H1 (cell line): Measurements from ENCODE around the gene LRRC39. TPM values are rescaled to one million over a fixed set of nuclear protein-coding genes. Genes with fewer than 3 reads are reported as not detected.

ENCODE experiments used
- CTCF ChIA-PET: fragments of 300-600 bp; sonication (Branson Sonifier 250); formaldehyde crosslinking; loops from one replicate; lab custom pipeline; 2021; ENCODE audit not compliant: partially characterized antibody; lab: Charles Lee
- POLR2A ChIA-PET: fragments of 300-600 bp; sonication (Branson Sonifier 250); formaldehyde crosslinking; loops from one replicate; lab custom pipeline; 2021; ENCODE audit warnings: inconsistent platforms; ENCODE audit not compliant: partially characterized antibody; lab: Charles Lee
- DNase-seq, 2 experiments: peaks; one replicate each; pipeline versions ENCODE4 v3.0.0 to v3.0.0-alpha.2; 2010 to 2022; ENCODE audit warnings: low spot score in 2 of 2, low read depth in 1 of 2, mixed read lengths in 1 of 2
- FAIRE-seq: peaks from 2 replicates; lab custom pipeline; 2011; peaks lifted over from hg19 to GRCh38; lab: Jason Lieb, UNC
- H2AFZ ChIP-seq: 2 replicates; pipeline ENCODE4 v1.8.1; 2012; ENCODE audit warnings: low read length, inconsistent platforms
- H2AK5ac ChIP-seq: 2 replicates; pipeline ENCODE4 v1.6.1; 2013; ENCODE audit warnings: low read depth, low read length
- H2BK120ac ChIP-seq: replicated peaks from 2 replicates; pipeline ENCODE3; 2013; ENCODE audit warnings: low read depth, low read length, inconsistent platforms
- H2BK12ac ChIP-seq: 2 replicates; pipeline ENCODE4 v1.6.1; 2013; ENCODE audit warnings: low read depth, low read length
- H2BK15ac ChIP-seq: 2 replicates; pipeline ENCODE4 v1.6.1; 2013; ENCODE audit warnings: low read length
- H2BK20ac ChIP-seq: 2 replicates; pipeline ENCODE4 v1.6.1; 2013; ENCODE audit warnings: low read length
- H2BK5ac ChIP-seq: 2 replicates; pipeline ENCODE4 v1.6.1; 2013; ENCODE audit warnings: low read depth, low read length
- H3K14ac ChIP-seq: 2 replicates; pipeline ENCODE4 v1.6.1; 2013; ENCODE audit warnings: inconsistent platforms; ENCODE audit not compliant: insufficient read length
- H3K18ac ChIP-seq: 2 replicates; pipeline ENCODE4 v1.6.1; 2013; ENCODE audit warnings: low read length; ENCODE audit errors: extremely low read depth
- H3K23ac ChIP-seq: 2 replicates; pipeline ENCODE4 v1.6.1; 2013; ENCODE audit warnings: inconsistent platforms; ENCODE audit not compliant: insufficient read length
- H3K23me2 ChIP-seq: 2 replicates; pipeline ENCODE4 v1.6.1; 2013; ENCODE audit warnings: low read depth, low read length
- H3K27ac ChIP-seq: 2 replicates; pipeline ENCODE4 v1.6.1; 2011; ENCODE audit warnings: low read depth, low read length, inconsistent platforms
- H3K27me3 ChIP-seq, 4 experiments: replicated peaks in 1 of 4; 1 replicate in 1 of 4; 2 replicates in 3 of 4; pipeline versions ENCODE4 v1.6.1 to v1.8.1; 2011 to 2013; ENCODE audit warnings: low read length in 3 of 4, mild to moderate bottlenecking in 3 of 4, inconsistent platforms in 2 of 4, mixed read lengths in 2 of 4, moderate library complexity in 1 of 4; ENCODE audit not compliant: control insufficient read depth in 3 of 4, insufficient read depth in 3 of 4; ENCODE audit errors: extremely low read depth in 1 of 4
- H3K36me3 ChIP-seq, 4 experiments: 2 replicates each; pipeline versions ENCODE4 v1.6.1 to v1.8.1; 2011 to 2013; ENCODE audit warnings: mild to moderate bottlenecking in 4 of 4, low read length in 3 of 4, moderate library complexity in 2 of 4, control low read depth in 1 of 4, inconsistent platforms in 1 of 4; ENCODE audit not compliant: insufficient read depth in 4 of 4, control insufficient read depth in 2 of 4
- H3K4ac ChIP-seq: replicated peaks from 2 replicates; pipeline ENCODE3; 2013; ENCODE audit warnings: low read length, low read depth, mixed read lengths, inconsistent platforms; ENCODE audit not compliant: insufficient read length
- H3K4me1 ChIP-seq, 4 experiments: replicated peaks in 1 of 4; 1 replicate in 1 of 4; 2 replicates in 3 of 4; pipeline versions ENCODE4 v1.6.1 to v1.8.1; 2011 to 2013; ENCODE audit warnings: low read length in 3 of 4, inconsistent platforms in 2 of 4, mixed read lengths in 1 of 4; ENCODE audit not compliant: insufficient read depth in 4 of 4, control insufficient read depth in 3 of 4
- H3K4me2 ChIP-seq, 2 experiments: 2 replicates each; pipeline versions ENCODE4 v1.6.1 to v1.8.1; 2011 to 2013; ENCODE audit warnings: low read depth in 2 of 2, low read length in 2 of 2, control low read depth in 1 of 2, inconsistent platforms in 1 of 2, mild to moderate bottlenecking in 1 of 2; ENCODE audit not compliant: insufficient read depth in 1 of 2
- H3K4me3 ChIP-seq, 4 experiments: fragments of 200-600, 300-600 bp in 1 of 4; sonication (generic), shearing (Covaris generic), sonication (Bioruptor Twin) in 1 of 4; 2 replicates each; pipeline versions ENCODE4 v1.5.1 to v1.8.1; 2011 to 2016; ENCODE audit warnings: low read length in 4 of 4, low read depth in 3 of 4, control low read depth in 2 of 4, inconsistent platforms in 2 of 4, mild to moderate bottlenecking in 2 of 4, mixed read lengths in 1 of 4, moderate library complexity in 1 of 4; ENCODE audit not compliant: insufficient read depth in 2 of 4; ENCODE audit errors: extremely low read depth in 1 of 4
- H3K56ac ChIP-seq: replicated peaks from 2 replicates; pipeline ENCODE3; 2013; ENCODE audit warnings: low read depth, mild to moderate bottlenecking, mixed read lengths, low read length, inconsistent platforms; ENCODE audit not compliant: insufficient read length
- H3K79me1 ChIP-seq: 2 replicates; pipeline ENCODE4 v1.6.1; 2013; ENCODE audit warnings: low read depth, low read length, control low read depth
- H3K79me2 ChIP-seq, 2 experiments: 2 replicates each; pipeline versions ENCODE4 v1.6.1 to v1.8.1; 2012 to 2013; ENCODE audit warnings: low read length in 2 of 2, mild to moderate bottlenecking in 2 of 2, inconsistent platforms in 1 of 2; ENCODE audit not compliant: insufficient read depth in 2 of 2, control insufficient read depth in 1 of 2
- H3K9ac ChIP-seq, 4 experiments: replicated peaks in 1 of 4; 1 replicate in 1 of 4; 2 replicates in 3 of 4; pipeline versions ENCODE4 v1.6.1 to v1.8.1; 2011 to 2013; ENCODE audit warnings: low read depth in 3 of 4, low read length in 3 of 4, control low read depth in 2 of 4, mild to moderate bottlenecking in 2 of 4, moderate library complexity in 2 of 4, inconsistent platforms in 1 of 4; ENCODE audit errors: extremely low read depth in 1 of 4
- H3K9me3 ChIP-seq, 2 experiments: 2 replicates each; pipeline versions ENCODE4 v1.6.1 to v1.8.1; 2012 to 2013; ENCODE audit warnings: mild to moderate bottlenecking in 2 of 2, moderate library complexity in 2 of 2, control low read depth in 1 of 2, inconsistent platforms in 1 of 2, low read depth in 1 of 2, low read length in 1 of 2, mixed read lengths in 1 of 2; ENCODE audit not compliant: insufficient read depth in 2 of 2
- H4K20me1 ChIP-seq, 2 experiments: replicated peaks in 1 of 2; 2 replicates each; pipeline versions ENCODE3 to v1.8.1; 2011 to 2013; ENCODE audit warnings: inconsistent platforms in 2 of 2, low read length in 2 of 2, mild to moderate bottlenecking in 1 of 2; ENCODE audit not compliant: insufficient read depth in 2 of 2, control insufficient read depth in 1 of 2
- H4K5ac ChIP-seq: 2 replicates; pipeline ENCODE4 v1.6.1; 2013; ENCODE audit warnings: low read length, low read depth, mixed read lengths, inconsistent platforms; ENCODE audit not compliant: insufficient read length
- H4K8ac ChIP-seq: 2 replicates; pipeline ENCODE4 v1.8.0; 2013; ENCODE audit warnings: mild to moderate bottlenecking, moderate library complexity, low read length, inconsistent platforms; ENCODE audit not compliant: insufficient read depth; ENCODE audit errors: extremely low read depth
- H4K91ac ChIP-seq: replicated peaks from 2 replicates; pipeline ENCODE3; 2013; ENCODE audit warnings: low read length, mixed read lengths, inconsistent platforms; ENCODE audit not compliant: insufficient read length
- BCL11A ChIP-seq, 2 experiments: IDR thresholded peaks; one replicate each; pipeline ENCODE4 v1.6.1; 2011; ENCODE audit warnings: low read depth in 2 of 2, low read length in 2 of 2, mild to moderate bottlenecking in 2 of 2
- CEBPB ChIP-seq: IDR thresholded peaks from 2 replicates; pipeline ENCODE4 v1.6.1; 2012; ENCODE audit warnings: low read depth, low read length
- CREB1 ChIP-seq: IDR thresholded peaks from 2 replicates; pipeline ENCODE4 v1.6.1; 2012; ENCODE audit warnings: inconsistent platforms
- KDM5A ChIP-seq: fragments of 200-600 bp; IDR thresholded peaks from 2 replicates; pipeline ENCODE4 v1.7.1; 2012; ENCODE audit warnings: mild to moderate bottlenecking, low read length, inconsistent platforms, mixed read lengths
- SP2 ChIP-seq: IDR thresholded peaks from 2 replicates; pipeline ENCODE4 v1.6.1; 2012; ENCODE audit warnings: mild to moderate bottlenecking, low read length, inconsistent platforms
- TAF7 ChIP-seq: optimal IDR thresholded peaks from 2 replicates; pipeline ENCODE3; 2011; ENCODE audit warnings: low read depth, mild to moderate bottlenecking, inconsistent platforms, low read length, moderate library complexity, borderline replicate concordance
- YY1 ChIP-seq: IDR thresholded peaks from 2 replicates; pipeline ENCODE4 v1.6.1; 2011; ENCODE audit warnings: low read depth, mild to moderate bottlenecking, low read length
- WGBS, 2 experiments: shearing (Covaris generic) in 1 of 2; methylation state at CpG; one replicate each; pipeline versions ENCODE4 v1.1.6 to v1.1.7; 2013 to 2015; ENCODE audit warnings: low lambda C conversion rate in 2 of 2, mixed read lengths in 2 of 2, inconsistent platforms in 1 of 2, low coverage in 1 of 2, missing lambda C conversion rate in 1 of 2; ENCODE audit not compliant: insufficient replicate concordance in 2 of 2, insufficient coverage in 1 of 2, insufficient read length in 1 of 2; ENCODE audit errors: extremely low coverage in 1 of 2, missing lambda C conversion rate in 1 of 2; 5-methylcytosine and 5-hydroxymethylcytosine counted together
- polyA plus RNA-seq, 7 experiments: library from polyadenylated mRNA; depleted of rRNA in 3 of 7; stranded (reverse) in 5 of 7; unstranded in 2 of 7; fragments of >200 nt in 5 of 7; fragments of 200-250 nt in 2 of 7; gene quantifications; 1 replicate in 5 of 7; 2 replicates in 1 of 7; 4 replicates in 1 of 7; pipeline versions ENCODE4 v1.2.1 to v1.2.3, GENCODE V29; 2011 to 2013; ENCODE audit warnings: missing spikeins in 2 of 7, mixed read lengths in 2 of 7
- total RNA-seq: library from RNA; stranded (reverse); fragmentation: NEBNext Ultra II Directional; extraction: Animal tissue kit (Norgen Biotek cat#: 25700); gene quantifications from 2 replicates; pipeline ENCODE4 v1.2.1, GENCODE V29; 2021

The LRRC39 gene
- total and polyA plus RNA-seq, 2 of the 8 experiments (the other 6 are each of a cell fraction or from before 2014, with no cell fraction given) = 0.33 to 0.39 TPM

GRCh38 chr1:100168051-100168450, 10.0 kb downstream of the LRRC39 start:
- H3K4me3 ChIP-seq = no peak overlapping the region
- no peaks in the 10 kb centered on the region for H3K9me3 ChIP-seq
- H4K91ac ChIP-seq = no peak overlapping the region
- H2BK20ac ChIP-seq = no peak overlapping the region
- H3K23me2 ChIP-seq = no peaks in the 10 kb centered on the region
- no peak overlapping the region for H3K27ac ChIP-seq
- no peak overlapping the region for H3K9ac ChIP-seq
- H2AFZ ChIP-seq = no peak overlapping the region
- no peak overlapping the region for H3K56ac ChIP-seq
- ChIA-PET POLR2A (no interaction called here), CTCF (interaction anchor here (0.5 to 1.1 kb wide), 2 partner anchors 292 to 591 kb away, joined by 3 to 4 read pairs; no protein-coding TSS in a partner anchor)
- H3K79me2 ChIP-seq = no peaks in the 10 kb centered on the region
- H3K4ac ChIP-seq = no peak overlapping the region
- FAIRE-seq (no peak), DNase-seq (no peak)
- H3K18ac ChIP-seq = no peak overlapping the region
- 97% methylated on average over 2 of the region's 2 CpGs; no CpG with 5 or more reads in 1 of the 2 experiments for WGBS, 2 experiments
- H3K14ac ChIP-seq = no peak overlapping the region
- H4K5ac ChIP-seq = no peak overlapping the region
- no peaks in the 10 kb centered on the region for H3K79me1 ChIP-seq
- H2BK15ac ChIP-seq = no peak overlapping the region
- H4K8ac ChIP-seq = no peak overlapping the region
- no peaks in the 10 kb centered on the region for H3K36me3 ChIP-seq
- no peaks in the 10 kb centered on the region for H4K20me1 ChIP-seq
- H2BK120ac ChIP-seq = no peak overlapping the region
- no peak overlapping the region for H2BK5ac ChIP-seq
- H3K4me2 ChIP-seq = no peak overlapping the region
- H3K23ac ChIP-seq = no peak overlapping the region
- no peak overlapping the region for H2BK12ac ChIP-seq
- H2AK5ac ChIP-seq = no peak overlapping the region
- H3K4me1 ChIP-seq = no peaks in the 10 kb centered on the region
- H3K27me3 ChIP-seq = no peaks in the 10 kb centered on the region
- TF ChIP-seq YY1 (no peak), BCL11A (IDR thresholded peaks at IDR 0.05; ENCODE audit: low read depth in 2 of 2, low read length in 2 of 2) (no peak), SP2 (no peak), CEBPB (no peak), CREB1 (no peak), KDM5A (no peak), TAF7 (no peak)
